ENCODE results near the gene TPP1. TPM values are rescaled to one million over a fixed set of nuclear protein-coding genes. Genes with fewer than 3 reads are reported as not detected.

Gene TPP1
- total RNA-seq, 1 donor from 2014 or later, result 101 TPM

- TF ChIP-seq, protein P1, sequence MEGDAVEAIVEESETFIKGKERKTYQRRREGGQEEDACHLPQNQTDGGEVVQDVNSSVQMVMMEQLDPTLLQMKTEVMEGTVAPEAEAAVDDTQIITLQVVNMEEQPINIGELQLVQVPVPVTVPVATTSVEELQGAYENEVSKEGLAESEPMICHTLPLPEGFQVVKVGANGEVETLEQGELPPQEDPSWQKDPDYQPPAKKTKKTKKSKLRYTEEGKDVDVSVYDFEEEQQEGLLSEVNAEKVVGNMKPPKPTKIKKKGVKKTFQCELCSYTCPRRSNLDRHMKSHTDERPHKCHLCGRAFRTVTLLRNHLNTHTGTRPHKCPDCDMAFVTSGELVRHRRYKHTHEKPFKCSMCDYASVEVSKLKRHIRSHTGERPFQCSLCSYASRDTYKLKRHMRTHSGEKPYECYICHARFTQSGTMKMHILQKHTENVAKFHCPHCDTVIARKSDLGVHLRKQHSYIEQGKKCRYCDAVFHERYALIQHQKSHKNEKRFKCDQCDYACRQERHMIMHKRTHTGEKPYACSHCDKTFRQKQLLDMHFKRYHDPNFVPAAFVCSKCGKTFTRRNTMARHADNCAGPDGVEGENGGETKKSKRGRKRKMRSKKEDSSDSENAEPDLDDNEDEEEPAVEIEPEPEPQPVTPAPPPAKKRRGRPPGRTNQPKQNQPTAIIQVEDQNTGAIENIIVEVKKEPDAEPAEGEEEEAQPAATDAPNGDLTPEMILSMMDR (IDR thresholded peaks at IDR 0.05), result no peak
- no peaks in the 10 kb centered on the region for H3K9me3 Mint-ChIP-seq (ENCODE audit: low read depth)
- no peaks in the 10 kb centered on the region for H3K4me1 Mint-ChIP-seq (ENCODE audit: low read depth)
- no peak overlapping the region for H3K4me3 Mint-ChIP-seq (ENCODE audit: unreplicated experiment)
- H3K27ac Mint-ChIP-seq (ENCODE audit: unreplicated experiment), result no peak overlapping the region
- DNase-seq (ENCODE audit: low spot score), result no peak
- peaks cover 6% of the 10 kb centered on the region for H3K36me3 Mint-ChIP-seq (ENCODE audit: low read depth)
- H3K27me3 Mint-ChIP-seq (ENCODE audit: low read depth), result no peaks in the 10 kb centered on the region
These were observed 21.9 kb upstream of the TPP1 start for GRCh38 chr11:6640985-6641701.

GRCh38 chr11:6640036-6640984 lies 21.1 kb upstream of the TPP1 start:
- TF ChIP-seq, protein P1 (IDR thresholded peaks at IDR 0.05), result no peak
- DNase-seq (ENCODE audit: low spot score), result no peak
- H3K4me1 Mint-ChIP-seq (ENCODE audit: low read depth), result no peaks in the 10 kb centered on the region
- H3K9me3 Mint-ChIP-seq (ENCODE audit: low read depth), result no peaks in the 10 kb centered on the region
- H3K27me3 Mint-ChIP-seq (ENCODE audit: low read depth), result no peaks in the 10 kb centered on the region
- H3K36me3 Mint-ChIP-seq (ENCODE audit: low read depth), result peaks cover 6% of the 10 kb centered on the region
- no peak overlapping the region for H3K27ac Mint-ChIP-seq (ENCODE audit: unreplicated experiment)
- no peak overlapping the region for H3K4me3 Mint-ChIP-seq (ENCODE audit: unreplicated experiment)

DNA sequence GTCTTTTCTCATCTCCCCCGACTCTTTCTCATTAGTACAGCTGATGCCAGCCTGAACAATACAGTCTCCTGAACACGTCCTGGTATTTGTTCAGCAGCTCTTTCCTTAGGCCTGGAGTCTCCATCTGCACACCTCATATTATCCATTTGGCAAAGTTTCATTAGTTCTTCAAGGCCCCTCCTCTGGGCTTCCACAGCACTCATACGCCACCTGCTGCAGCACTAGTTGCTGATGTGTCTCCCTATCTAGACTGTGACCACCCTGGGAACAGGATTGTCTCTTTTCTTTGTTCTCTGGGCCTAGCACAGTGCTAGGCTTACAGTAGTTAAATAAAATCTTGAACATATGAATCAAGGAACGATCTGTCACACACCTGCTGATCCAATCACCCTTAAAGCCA lies 19.2 kb upstream of the TPP1 start:
- TF ChIP-seq, protein P1 (IDR thresholded peaks at IDR 0.05), result no peak
- Mint-ChIP-seq H3K4me3 (ENCODE audit: unreplicated experiment) (no peak overlapping the region), H3K9me3 (ENCODE audit: low read depth) (no peaks in the 10 kb centered on the region), H3K27me3 (ENCODE audit: low read depth) (no peaks in the 10 kb centered on the region), H3K36me3 (ENCODE audit: low read depth) (peaks cover 6% of the 10 kb centered on the region), H3K27ac (ENCODE audit: unreplicated experiment) (no peak overlapping the region), H3K4me1 (ENCODE audit: low read depth) (no peaks in the 10 kb centered on the region)
- no peak for DNase-seq (ENCODE audit: low spot score)

DNA sequence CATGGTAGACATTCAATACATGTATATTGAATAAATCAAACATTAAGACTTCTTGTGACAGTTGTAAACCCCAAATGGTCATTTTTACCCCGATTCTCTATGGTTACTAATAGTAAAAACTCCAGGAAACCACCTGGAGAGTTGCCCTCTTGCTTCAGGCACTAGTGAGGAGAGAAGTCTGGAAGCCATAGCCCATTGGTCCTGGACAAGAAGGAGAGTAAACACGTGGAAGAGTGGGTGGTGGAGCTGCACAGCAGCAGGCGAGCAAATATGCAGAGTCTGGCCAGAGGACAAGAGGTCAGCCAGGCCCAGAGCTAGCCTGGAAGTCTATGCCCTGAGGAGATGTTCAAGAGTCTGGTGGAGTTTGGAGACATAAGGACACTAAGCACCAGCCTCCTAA lies 18.6 kb upstream of the TPP1 start:
- no peak overlapping the region for H3K4me3 Mint-ChIP-seq (ENCODE audit: unreplicated experiment)
- no peaks in the 10 kb centered on the region for H3K4me1 Mint-ChIP-seq (ENCODE audit: low read depth)
- no peaks in the 10 kb centered on the region for H3K27me3 Mint-ChIP-seq (ENCODE audit: low read depth)
- DNase-seq (ENCODE audit: low spot score), result no peak
- peaks cover 10% of the 10 kb centered on the region for H3K36me3 Mint-ChIP-seq (ENCODE audit: low read depth)
- TF ChIP-seq, protein P1 (IDR thresholded peaks at IDR 0.05), result no peak
- no peak overlapping the region for H3K27ac Mint-ChIP-seq (ENCODE audit: unreplicated experiment)
- no peaks in the 10 kb centered on the region for H3K9me3 Mint-ChIP-seq (ENCODE audit: low read depth)

DNA sequence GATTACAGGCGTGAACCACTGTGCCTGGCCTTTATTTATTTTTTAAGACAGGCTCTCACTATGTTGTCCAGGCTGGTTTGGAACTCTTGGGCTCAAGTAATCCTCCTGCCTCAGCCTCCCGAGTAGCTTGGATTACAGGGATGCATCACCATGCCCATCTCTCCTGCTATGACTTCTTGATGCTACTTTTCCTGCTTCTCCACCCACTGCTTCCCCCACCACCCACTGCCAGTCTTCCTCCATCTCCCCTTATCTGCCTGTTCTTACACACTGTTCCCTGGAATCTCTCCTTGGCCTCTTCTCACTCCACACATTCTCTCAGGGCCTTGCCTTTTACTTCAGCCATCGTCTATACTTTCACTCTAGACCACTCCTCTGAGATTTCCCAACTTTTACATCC lies 17.3 kb upstream of the TPP1 start:
- peaks cover 15% of the 10 kb centered on the region for H3K36me3 Mint-ChIP-seq (ENCODE audit: low read depth)
- H3K27me3 Mint-ChIP-seq (ENCODE audit: low read depth), result no peaks in the 10 kb centered on the region
- H3K4me1 Mint-ChIP-seq (ENCODE audit: low read depth), result no peaks in the 10 kb centered on the region
- H3K9me3 Mint-ChIP-seq (ENCODE audit: low read depth), result no peaks in the 10 kb centered on the region
- no peak for DNase-seq (ENCODE audit: low spot score)
- TF ChIP-seq, protein P1 (IDR thresholded peaks at IDR 0.05), result no peak
- no peak overlapping the region for H3K4me3 Mint-ChIP-seq (ENCODE audit: unreplicated experiment)
- H3K27ac Mint-ChIP-seq (ENCODE audit: unreplicated experiment), result no peak overlapping the region

All from chondrocyte (in vitro differentiated cells).